AG10803 (cell line): Measurements from ENCODE around the gene NACC1.

Experiments used
- DNase-seq: peaks from one replicate; pipeline ENCODE4 v3.0.0; 2010; ENCODE audit warnings: low read depth
- H3K4me3 ChIP-seq: 2 replicates; pipeline ENCODE4 v1.5.1; 2011; ENCODE audit warnings: mild to moderate bottlenecking, low read length, control low read depth
- CTCF ChIP-seq: conservative IDR thresholded peaks from 2 replicates; pipeline ENCODE4 v1.5.1; 2011; ENCODE audit warnings: mild to moderate bottlenecking, low read length, control low read depth, inconsistent platforms

NACC1 gene

GRCh38 chr19:13093407-13094105 lies 24.5 kb upstream of the NACC1 start:
- H3K4me3 ChIP-seq: no peak overlapping the region
- TF ChIP-seq CTCF: peak; percentile 87
- peak; percentile 83 for DNase-seq

- H3K4me3 ChIP-seq: no peak overlapping the region
- no peak for DNase-seq
- no peak for TF ChIP-seq CTCF
These were observed 24.0 kb upstream of the NACC1 start for GRCh38 chr19:13094106-13094504.

GRCh38 chr19:13094771-13095392 lies 23.2 kb upstream of the NACC1 start:
- no peak for DNase-seq
- H3K4me3 ChIP-seq: no peak overlapping the region
- TF ChIP-seq CTCF: no peak

GRCh38 chr19:13095393-13095784 lies 22.7 kb upstream of the NACC1 start:
- no peak for TF ChIP-seq CTCF
- DNase-seq: no peak
- no peak overlapping the region for H3K4me3 ChIP-seq

- no peak overlapping the region for H3K4me3 ChIP-seq
- DNase-seq: no peak
These were observed 21.8 kb upstream of the NACC1 start for GRCh38 chr19:13095934-13096927.

GRCh38 chr19:13097033-13097462 lies 21.0 kb upstream of the NACC1 start:
- TF ChIP-seq CTCF: no peak
- no peak overlapping the region for H3K4me3 ChIP-seq
- DNase-seq: no peak

More at GRCh38 chr19:13095934-13096927, 21.8 kb upstream of the NACC1 start:
- peak; percentile 9; the same call in 1 of the 2 replicates for TF ChIP-seq CTCF
